Testis (tissue), 3 donors: Measurements from ENCODE around the gene DCLK1. TPM values are rescaled to one million over a fixed set of nuclear protein-coding genes. Genes with fewer than 3 reads are reported as not detected.
"Not testable (repeated sequence)": the region's sequence is repeated elsewhere in the genome, so short reads cannot be mapped to it uniquely, and the experiment has no call there.

Experiments used
- DNase-seq: peaks from one replicate; pipeline ENCODE4 v3.0.0-alpha.2; 2019
- H3K27ac ChIP-seq, 2 donors: fragments of 200-600 bp; sonication (generic); one replicate each; pipeline ENCODE4 v1.5.1; 2019
- H3K27me3 ChIP-seq: fragments of 200-600 bp; sonication (generic); one replicate; pipeline ENCODE4 v1.5.1; 2019
- H3K36me3 ChIP-seq: fragments of 200-600 bp; sonication (generic); one replicate; pipeline ENCODE4 v1.5.1; 2017; ENCODE audit warnings: low read depth; ENCODE audit errors: missing control alignments
- H3K4me1 ChIP-seq: fragments of 200-600 bp; sonication (generic); one replicate; pipeline ENCODE4 v1.5.1; 2019
- H3K4me3 ChIP-seq, 2 donors: fragments of 200-600 bp; sonication (generic); one replicate each; pipeline ENCODE4 v1.5.1; 2017 to 2019
- H3K9me3 ChIP-seq: fragments of 200-600 bp; sonication (generic); one replicate; pipeline ENCODE4 v1.5.1; 2017
- CTCF ChIP-seq, 3 experiments: fragments of 450-650 bp in 2 of 3; fragments of 200-600 bp in 1 of 3; sonication (generic) in 1 of 3; IDR thresholded peaks; one replicate each; pipeline ENCODE4 v1.5.1; 2016 to 2019; ENCODE audit warnings: antibody characterized with exemption in 3 of 3, mild to moderate bottlenecking in 2 of 3, moderate library complexity in 1 of 3
- POLR2A ChIP-seq: fragments of 450-650 bp; IDR thresholded peaks from one replicate; pipeline ENCODE4 v1.6.1; 2017; ENCODE audit warnings: antibody characterized with exemption, mild to moderate bottlenecking, moderate library complexity
- WGBS, 2 donors: methylation state at CpG; one replicate each; pipeline ENCODE4 v1.1.5; 2018; 5-methylcytosine and 5-hydroxymethylcytosine counted together
- intact Hi-C: fragments of 100-400 bp; cut with DNase I; formaldehyde crosslinking; loops from one replicate; pipeline ENCODE4 v1.15.1; 2023; ENCODE audit warnings: low total_unique reads
- polyA plus RNA-seq: library from polyadenylated mRNA; stranded (reverse); fragments of 350-450 nt; fragmentation: Illumina TruSeq; extraction: RNeasy Lipid Tissue Mini Kit (QIAGEN cat#74804); gene quantifications from one replicate; pipeline ENCODE4 v1.2.3, GENCODE V29; 2014; ENCODE audit warnings: low read depth, low replicate concordance; ENCODE audit not compliant: insufficient read depth
- total RNA-seq, 2 donors: library from RNA; depleted of rRNA; stranded (reverse); fragments of >200 nt; gene quantifications; one replicate each; pipeline ENCODE4 v1.2.3, GENCODE V29; 2016

The DCLK1 gene
- total and polyA plus RNA-seq, 3 donors from 2014 or later = 4.5 to 8.9 (median 4.9) TPM

- H3K36me3 ChIP-seq = no peaks in the 10 kb centered on the region
- TF ChIP-seq POLR2A = no peak
- TF ChIP-seq CTCF (IDR thresholded peaks at IDR 0.05) = no peak
- no peaks in the 10 kb centered on the region for H3K27me3 ChIP-seq
- no peak for DNase-seq
- WGBS, 2 donors = 87 to 89% methylated on average over 6 to 7 of the region's 7 CpGs
- no peak overlapping the region for H3K4me3 ChIP-seq
- peaks cover 5% of the 10 kb centered on the region for H3K4me1 ChIP-seq
- no peaks in the 10 kb centered on the region for H3K9me3 ChIP-seq
- intact Hi-C loops = loop anchor here (5.0 kb wide), 1 partner anchor 301 kb away; no protein-coding TSS in a partner anchor
- no peak overlapping the region for H3K27ac ChIP-seq
Observed at GRCh38 chr13:35976126-35976525, 155.1 kb downstream of the DCLK1 start.

GRCh38 chr13:35966951-35967350, 164.2 kb downstream of the DCLK1 start:
- 89% methylated on average over 26 of the region's 29 CpGs; no CpG with 5 or more reads in 1 of the 2 donors for WGBS, 2 donors
- intact Hi-C loops, DNase-seq, H3K9me3 ChIP-seq, H3K27ac ChIP-seq, H3K4me1 ChIP-seq, H3K4me3 ChIP-seq, H3K27me3 ChIP-seq, H3K36me3 ChIP-seq: not testable (repeated sequence)

GRCh38 chr13:35966024-35966423, 165.2 kb downstream of the DCLK1 start:
- DNase-seq = no peak
- no peak for TF ChIP-seq POLR2A
- no peak for TF ChIP-seq CTCF (IDR thresholded peaks at IDR 0.05)
- intact Hi-C loops = no loop called here
- Histone ChIP-seq H3K4me1 (no peaks in the 10 kb centered on the region), H3K27me3 (no peaks in the 10 kb centered on the region), H3K36me3 (no peaks in the 10 kb centered on the region), H3K9me3 (no peaks in the 10 kb centered on the region), H3K27ac (no peak overlapping the region), H3K4me3 (no peak overlapping the region)
- 73 to 82% methylated on average over 1 of the region's 1 CpG for WGBS, 2 donors

- no peak for DNase-seq
- Histone ChIP-seq H3K4me3 (no peak overlapping the region), H3K9me3 (no peaks in the 10 kb centered on the region), H3K27ac (no peak overlapping the region), H3K4me1 (no peaks in the 10 kb centered on the region), H3K36me3 (no peaks in the 10 kb centered on the region), H3K27me3 (no peaks in the 10 kb centered on the region)
- TF ChIP-seq POLR2A (no peak), CTCF (IDR thresholded peaks at IDR 0.05) (no peak)
- intact Hi-C loops = no loop called here
- 81 to 85% methylated on average over 7 of the region's 7 CpGs for WGBS, 2 donors
Observed at GRCh38 chr13:35965226-35965927, 165.8 kb downstream of the DCLK1 start.

GRCh38 chr13:35964863-35965180, 166.4 kb downstream of the DCLK1 start:
- DNase-seq = no peak
- Histone ChIP-seq H3K4me1 (no peaks in the 10 kb centered on the region), H3K27ac (no peak overlapping the region), H3K36me3 (no peaks in the 10 kb centered on the region), H3K9me3 (no peaks in the 10 kb centered on the region), H3K4me3 (no peak overlapping the region), H3K27me3 (no peaks in the 10 kb centered on the region)
- 44 to 54% methylated on average over 4 of the region's 4 CpGs for WGBS, 2 donors
- intact Hi-C loops = no loop called here
- TF ChIP-seq CTCF (IDR thresholded peaks at IDR 0.05) = no peak
- no peak for TF ChIP-seq POLR2A
